ENCODE measurements around the gene LRIT3. TPM values are rescaled to one million over a fixed set of nuclear protein-coding genes. Genes with fewer than 3 reads are reported as not detected.

LRIT3 gene, protein sequence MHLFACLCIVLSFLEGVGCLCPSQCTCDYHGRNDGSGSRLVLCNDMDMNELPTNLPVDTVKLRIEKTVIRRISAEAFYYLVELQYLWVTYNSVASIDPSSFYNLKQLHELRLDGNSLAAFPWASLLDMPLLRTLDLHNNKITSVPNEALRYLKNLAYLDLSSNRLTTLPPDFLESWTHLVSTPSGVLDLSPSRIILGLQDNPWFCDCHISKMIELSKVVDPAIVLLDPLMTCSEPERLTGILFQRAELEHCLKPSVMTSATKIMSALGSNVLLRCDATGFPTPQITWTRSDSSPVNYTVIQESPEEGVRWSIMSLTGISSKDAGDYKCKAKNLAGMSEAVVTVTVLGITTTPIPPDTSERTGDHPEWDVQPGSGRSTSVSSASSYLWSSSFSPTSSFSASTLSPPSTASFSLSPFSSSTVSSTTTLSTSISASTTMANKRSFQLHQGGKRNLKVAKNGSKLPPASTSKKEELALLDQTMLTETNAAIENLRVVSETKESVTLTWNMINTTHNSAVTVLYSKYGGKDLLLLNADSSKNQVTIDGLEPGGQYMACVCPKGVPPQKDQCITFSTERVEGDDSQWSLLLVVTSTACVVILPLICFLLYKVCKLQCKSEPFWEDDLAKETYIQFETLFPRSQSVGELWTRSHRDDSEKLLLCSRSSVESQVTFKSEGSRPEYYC
- under 0.01 and 0.11 TPM in 2 replicates for total RNA-seq

DNA sequence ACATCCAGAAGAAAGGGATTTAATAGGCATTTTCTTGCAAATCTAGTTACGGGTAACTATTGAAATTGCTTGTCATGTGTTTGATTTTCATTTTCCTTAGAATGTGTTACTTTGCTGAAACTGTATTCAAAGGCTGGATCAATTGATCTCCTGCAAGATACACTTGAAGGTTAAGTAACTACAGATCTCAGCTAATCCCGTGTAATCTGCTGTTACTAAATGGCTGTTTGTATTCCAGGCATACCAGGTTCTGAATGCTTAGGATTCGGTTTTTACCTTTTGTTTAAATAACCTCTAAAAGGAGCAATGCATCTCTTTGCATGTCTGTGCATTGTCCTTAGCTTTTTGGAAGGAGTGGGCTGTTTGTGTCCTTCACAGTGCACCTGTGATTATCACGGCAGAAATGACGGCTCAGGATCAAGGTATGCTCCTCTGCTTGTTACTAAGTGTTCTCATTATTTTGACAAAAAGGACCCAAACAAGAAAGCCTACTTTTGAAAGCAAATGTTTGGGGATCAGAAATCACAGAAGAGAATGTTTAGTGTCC is at the start of gene LRIT3:
Gene LRIT3 (plus strand): TSS at position 212 of the 547 bp plus-strand sequence. CDS start 95 bp downstream, at position 307.

DNA sequence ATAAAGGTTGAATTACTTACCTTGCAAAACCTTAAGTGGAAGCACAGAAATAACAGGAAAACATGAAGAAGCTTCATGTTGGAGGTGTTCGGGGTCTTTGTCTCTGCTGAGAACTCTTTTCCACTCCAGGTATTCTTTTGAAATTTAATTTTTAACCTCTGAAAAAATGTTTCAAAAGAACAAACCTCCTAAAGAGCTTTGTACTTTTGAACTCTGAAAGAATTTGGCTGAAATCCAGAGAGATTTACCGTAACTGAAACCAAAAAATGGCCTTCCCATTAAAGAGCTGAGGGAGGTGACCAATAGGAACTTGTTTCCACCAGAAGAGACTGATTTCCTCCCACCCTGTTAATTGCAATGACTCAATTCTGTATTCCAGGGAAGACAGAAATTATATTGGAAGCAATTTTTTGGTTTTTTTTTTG is 46.0 kb upstream of the LRIT3 start, which contains the start of gene CFI:
Gene CFI (minus strand): TSS at position 105 of the 425 bp plus-strand sequence. CDS start 28 bp downstream, at position 77.

GRCh38 chr4:109815151-109816081 is 32.5 kb upstream of the LRIT3 start, which contains the start of gene GAR1:
Gene GAR1, plus strand, starts transcription at chr4:109815762. Its CDS starts 403 bp downstream, at chr4:109816165.

DNA sequence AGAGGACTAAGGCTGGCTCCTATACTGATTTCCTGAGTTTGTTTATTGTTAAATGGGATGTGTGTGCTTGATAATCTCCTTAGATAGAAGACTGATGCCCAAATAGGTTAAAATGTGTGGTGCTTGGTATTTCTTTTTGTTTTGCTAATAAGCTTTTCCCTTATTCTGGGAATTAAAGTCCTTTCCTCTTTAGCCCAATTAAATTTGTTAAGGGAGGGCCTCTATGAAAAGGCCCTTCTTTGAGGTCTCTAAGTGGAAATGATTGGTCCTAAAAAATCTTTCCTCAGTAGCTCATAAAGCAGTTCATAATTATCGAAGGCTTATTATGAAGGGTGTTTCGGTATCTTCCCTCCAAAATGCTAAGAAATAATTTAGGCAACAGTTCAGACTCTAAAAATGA is 20.2 kb upstream of the LRIT3 start, which contains the start of gene RRH:
Gene RRH (plus strand): TSS at position 301 of the 400 bp plus-strand sequence. CDS start 56 bp downstream, at position 357.

DNA sequence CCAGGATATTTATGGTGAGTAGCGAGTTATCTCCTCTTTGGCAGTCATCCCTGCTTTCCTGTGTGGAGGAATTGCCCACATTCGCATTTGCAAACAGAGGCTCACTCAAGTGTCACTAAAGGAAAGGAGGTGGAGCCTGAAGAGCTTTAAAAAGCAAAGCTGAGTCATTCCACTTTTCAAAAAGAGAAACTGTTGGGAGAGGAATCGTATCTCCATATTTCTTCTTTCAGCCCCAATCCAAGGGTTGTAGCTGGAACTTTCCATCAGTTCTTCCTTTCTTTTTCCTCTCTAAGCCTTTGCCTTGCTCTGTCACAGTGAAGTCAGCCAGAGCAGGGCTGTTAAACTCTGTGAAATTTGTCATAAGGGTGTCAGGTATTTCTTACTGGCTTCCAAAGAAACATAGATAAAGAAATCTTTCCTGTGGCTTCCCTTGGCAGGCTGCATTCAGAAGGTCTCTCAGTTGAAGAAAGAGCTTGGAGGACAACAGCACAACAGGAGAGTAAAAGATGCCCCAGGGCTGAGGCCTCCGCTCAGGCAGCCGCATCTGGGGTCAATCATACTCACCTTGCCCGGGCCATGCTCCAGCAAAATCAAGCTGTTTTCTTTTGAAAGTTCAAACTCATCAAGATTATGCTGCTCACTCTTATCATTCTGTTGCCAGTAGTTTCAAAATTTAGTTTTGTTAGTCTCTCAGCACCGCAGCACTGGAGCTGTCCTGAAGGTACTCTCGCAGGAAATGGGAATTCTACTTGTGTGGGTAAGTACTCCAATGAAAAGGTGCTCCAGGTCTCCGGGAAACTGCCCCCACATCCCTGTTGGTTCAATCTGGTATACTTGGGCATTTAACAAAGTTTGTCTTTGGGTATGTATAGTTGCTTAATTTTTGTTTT is 65.0 kb downstream of the LRIT3 start, which contains the start of gene EGF:
Gene EGF (plus strand): TSS at position 178 of the 890 bp plus-strand sequence. CDS start 453 bp downstream, at position 631.

Other genes starting within 250 kb of the LRIT3 start
- gene CASP6, start 144.7 kb upstream of the LRIT3 start, total RNA-seq = 34.4 and 44.4 TPM in 2 replicates
- gene PLA2G12A, start 118.0 kb upstream of the LRIT3 start, total RNA-seq = 9.6 and 65.5 TPM in 2 replicates
- 3.0 and 3.7 TPM in 2 replicates for gene CFI, start 46.1 kb upstream of the LRIT3 start, total RNA-seq
- gene GAR1, start 32.3 kb upstream of the LRIT3 start, total RNA-seq = 2.7 and 3.2 TPM in 2 replicates
- 0.22 TPM in 1 of 2 replicates, not detected in the other for gene RRH, start 20.1 kb upstream of the LRIT3 start, total RNA-seq
- gene EGF, start 64.8 kb downstream of the LRIT3 start, total RNA-seq = 1.3 and 1.9 TPM in 2 replicates

All from uterine smooth muscle cell (primary cell).